NCI-H2029 treated with DMSO at 0.1 percent for 48 hours (cell line): Measurements from ENCODE around the gene TNFRSF4.
"Not testable (repeated sequence)": the region's sequence is repeated elsewhere in the genome, so short reads cannot be mapped to it uniquely, and the experiment has no call there.

ENCODE experiments used
- DNase-seq: peaks from one replicate; lab custom pipeline; 2025; lab: John Stamatoyannopoulos, UW

Gene TNFRSF4

DNA sequence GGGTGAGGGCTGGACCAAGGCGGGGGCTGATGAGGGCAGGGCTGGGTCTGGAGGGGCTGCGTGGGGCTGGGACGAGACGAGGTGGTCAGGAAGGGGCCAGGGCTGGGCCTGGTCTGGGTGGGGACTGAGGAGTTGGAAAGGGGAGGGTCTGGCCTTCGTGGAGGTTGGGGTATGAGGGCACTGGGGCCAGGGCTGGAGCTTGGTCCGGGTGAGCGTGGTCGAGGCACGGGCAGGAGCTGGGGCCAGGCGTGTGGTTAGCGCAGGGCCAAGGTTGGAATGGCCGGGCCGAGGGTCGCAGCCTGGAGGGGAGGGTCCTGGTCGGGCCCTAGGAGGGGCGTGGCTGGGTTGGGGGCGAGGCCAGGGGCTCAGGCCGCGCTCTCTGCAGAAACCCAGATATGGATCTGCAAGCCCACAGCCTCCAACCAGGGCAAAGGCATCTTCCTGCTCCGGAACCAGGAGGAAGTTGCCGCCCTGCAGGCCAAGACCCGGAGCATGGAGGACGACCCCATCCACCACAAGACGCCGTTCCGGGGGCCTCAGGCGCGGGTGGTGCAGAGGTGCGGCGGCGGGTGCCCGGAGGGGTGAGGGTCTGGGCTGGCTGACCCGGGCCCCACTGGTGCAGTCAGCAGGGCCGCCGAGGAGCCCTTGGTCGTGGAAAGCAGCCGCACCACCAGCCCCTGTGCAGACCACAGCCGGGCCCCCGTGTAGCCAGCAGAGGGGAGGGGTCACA, 31.3 kb downstream of the TNFRSF4 start:
- no peak for DNase-seq

DNA sequence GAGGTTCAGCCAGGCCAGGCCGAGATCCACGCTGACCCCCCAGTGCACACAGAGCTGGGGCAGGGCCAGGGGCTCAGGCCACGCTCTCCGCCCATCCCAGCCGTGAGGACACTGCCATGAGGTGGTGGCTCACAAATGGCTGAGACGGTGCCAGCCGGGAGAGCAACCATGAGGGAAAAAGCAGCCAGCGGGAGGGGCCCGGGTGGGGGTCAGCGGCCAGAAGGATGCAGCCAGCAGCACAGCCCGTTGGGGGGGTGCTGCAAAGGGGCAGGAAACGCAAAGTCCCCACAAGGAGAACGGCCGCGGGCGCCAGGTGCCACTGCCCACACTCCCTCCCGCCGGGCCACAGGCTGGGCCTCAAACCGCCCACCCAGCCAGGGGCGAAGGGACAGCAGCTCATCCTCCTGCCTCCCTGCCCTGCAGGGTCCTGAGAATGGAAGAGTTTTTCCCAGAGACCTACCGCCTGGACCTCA, 32.0 kb downstream of the TNFRSF4 start:
- no peak for DNase-seq

DNA sequence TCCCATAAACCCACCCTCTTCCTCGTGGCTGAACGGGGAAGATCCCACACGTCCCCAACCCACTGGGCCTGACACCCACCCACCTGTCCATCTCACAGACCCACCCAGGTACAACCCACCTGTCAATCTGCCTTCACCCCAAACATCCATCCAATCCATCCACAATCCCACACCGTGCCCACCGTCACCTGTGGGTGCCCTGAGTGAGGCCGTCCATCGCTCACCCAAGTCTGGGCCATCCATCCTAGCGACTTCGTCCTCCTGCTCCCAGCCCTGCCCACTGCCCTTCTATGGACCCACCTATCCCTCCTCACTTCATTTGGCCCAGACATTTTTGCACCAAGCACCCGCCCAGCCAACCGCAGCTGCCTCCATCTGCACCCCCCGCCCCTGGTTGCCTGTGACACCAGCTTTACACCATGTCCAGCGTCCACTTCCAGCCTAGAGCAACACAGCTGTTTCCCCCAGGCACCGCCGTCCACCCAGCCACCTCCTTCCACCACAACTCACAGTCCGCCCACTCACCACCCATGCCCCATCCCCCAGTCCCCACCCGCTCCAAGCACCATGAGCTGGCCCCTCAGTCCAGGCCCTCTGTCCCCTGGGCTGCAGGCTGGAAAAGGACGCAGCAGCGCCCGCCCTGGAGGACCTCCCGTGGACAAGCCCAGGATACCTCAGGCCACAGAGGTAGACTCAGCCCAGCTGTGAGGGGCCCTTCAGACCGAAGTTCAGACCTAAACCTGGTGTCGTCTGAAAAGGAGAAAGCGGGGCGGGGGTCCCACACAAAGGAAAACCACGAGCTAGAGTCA, 32.6 kb downstream of the TNFRSF4 start:
- no peak for DNase-seq

DNA sequence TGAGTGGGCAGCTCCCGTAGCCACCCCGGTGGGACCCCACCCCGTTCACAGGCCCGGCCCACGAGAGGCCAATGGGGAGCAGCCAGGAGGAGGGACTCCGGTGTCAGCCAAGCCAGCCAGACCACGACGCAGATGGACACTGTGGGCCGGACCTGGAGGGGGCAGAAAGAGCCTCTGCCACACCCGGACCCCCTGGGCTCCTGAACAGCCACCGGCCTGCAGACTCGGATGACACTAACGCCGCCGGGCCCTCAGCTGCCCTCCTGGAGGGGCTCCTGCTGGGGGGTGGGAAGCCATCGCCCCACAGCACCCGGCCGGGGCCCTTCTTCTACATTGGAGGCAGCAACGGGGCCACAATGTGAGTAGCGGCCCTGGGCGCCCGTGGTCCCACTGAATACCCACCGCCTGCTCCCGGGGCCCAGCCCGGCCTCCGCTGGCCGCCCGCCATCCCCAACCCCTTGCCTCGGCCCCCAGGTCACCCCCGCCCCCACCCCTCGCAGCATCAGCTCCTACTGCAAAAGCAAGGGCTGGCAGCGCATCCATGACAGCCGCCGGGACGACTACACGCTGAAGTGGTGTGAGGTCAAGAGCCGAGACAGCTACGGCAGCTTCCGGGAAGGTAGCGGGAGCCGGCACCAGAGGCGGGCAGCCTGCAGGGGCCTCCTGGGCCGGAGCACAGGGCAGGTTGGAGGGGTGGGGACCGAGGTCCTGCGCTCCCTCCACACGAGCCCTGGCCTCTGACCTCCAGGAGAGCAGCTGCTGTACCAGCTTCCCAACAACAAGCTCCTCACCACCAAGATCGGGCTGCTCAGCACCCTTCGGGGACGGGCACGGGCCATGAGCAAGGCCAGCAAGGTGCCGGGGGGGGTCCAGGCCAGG, 33.7 kb downstream of the TNFRSF4 start:
- DNase-seq = no peak

DNA sequence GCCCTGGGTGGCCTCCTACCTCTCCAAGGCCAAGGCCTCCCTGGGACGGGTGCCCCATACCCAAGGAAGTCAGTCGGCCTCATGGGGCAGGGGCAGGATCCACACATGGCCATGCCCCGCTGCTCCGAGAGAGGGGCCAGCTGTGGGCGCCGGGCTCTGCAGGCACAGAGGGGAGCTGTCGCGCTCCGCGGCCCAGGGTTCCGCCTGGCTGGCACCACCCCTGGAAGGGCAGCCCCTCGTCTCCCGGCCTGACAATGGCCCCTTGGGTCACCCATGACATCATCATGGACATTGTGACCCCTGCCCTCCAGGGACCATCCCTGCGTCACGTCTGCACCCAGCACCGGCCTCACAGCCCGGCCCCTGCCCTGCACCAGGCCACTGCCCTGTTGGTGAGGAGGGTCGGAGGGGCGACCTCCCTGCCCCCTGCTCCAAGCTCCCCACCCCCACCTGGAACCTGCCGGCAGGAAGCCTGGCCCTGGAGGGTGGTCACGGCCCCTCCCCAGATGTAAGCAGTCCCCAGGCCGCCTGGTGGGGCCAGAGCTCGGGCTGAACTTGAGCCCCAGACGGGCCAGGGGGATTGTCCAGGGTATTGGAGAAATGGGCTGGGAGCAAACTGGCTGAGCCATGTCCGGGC, 34.5 kb downstream of the TNFRSF4 start:
- no peak for DNase-seq

DNA sequence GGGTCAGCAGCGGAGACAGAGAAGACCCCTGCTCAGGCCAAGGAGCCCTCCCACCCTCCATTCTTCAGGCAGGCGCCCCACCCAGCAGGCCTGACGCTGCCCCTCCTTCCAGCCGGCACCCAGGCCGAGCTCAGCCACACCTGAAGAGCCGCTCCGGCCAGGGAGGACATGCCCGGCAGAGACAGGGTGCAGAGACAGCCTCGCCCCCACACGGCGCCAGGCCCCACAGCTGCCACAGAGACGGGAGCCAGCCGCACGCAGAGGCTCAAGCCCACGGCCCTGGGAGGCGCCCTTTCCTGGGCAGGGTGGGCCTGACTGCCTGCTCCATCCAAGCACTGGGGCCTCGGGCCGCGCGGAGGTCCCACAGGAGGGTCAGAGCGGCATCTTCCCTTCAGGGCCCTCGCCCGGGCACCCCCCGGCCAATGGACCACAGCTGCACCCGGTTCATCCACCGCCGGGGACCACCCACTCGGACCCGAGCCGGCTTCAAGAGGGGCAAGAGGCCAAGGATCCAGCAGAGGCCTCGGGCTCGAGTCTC, 35.1 kb downstream of the TNFRSF4 start:
- no peak for DNase-seq

DNA sequence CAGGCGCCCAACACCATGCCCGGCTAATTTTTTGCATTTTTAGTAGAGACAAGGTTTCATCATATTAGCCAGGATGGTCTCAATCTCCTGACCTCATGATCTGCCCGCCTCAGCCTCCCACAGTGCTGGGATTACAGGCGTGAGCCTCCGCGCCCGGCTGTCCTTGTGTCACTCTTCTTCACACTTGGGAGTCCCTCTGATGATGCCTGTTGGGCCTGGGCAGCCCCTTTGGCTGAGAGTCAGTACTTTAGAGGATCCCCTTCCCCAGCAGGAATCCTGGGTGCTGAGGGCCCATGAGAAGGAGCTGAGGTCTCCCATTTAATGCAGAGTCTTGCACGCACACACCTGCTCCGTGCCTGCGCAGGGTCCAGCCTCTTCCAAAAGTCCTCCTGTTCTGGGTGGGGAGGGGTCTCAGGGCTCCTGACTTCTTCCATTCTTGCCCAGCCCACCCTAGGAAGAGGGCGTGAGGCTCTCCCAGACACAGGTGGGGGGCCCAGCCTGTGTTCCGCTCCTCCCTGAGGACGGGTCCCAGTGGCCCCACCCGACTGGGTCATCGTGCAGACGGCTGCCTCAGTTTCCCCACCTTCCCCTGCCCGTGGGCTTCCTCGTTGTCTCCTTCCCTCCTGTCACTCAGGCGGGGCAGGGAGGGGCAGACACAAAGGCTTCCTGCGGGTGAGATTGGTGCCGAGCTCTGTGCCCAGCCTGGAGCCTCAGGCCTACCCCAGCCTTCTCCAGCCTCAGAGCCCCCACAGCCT, 36.3 kb downstream of the TNFRSF4 start:
- no peak for DNase-seq

DNA sequence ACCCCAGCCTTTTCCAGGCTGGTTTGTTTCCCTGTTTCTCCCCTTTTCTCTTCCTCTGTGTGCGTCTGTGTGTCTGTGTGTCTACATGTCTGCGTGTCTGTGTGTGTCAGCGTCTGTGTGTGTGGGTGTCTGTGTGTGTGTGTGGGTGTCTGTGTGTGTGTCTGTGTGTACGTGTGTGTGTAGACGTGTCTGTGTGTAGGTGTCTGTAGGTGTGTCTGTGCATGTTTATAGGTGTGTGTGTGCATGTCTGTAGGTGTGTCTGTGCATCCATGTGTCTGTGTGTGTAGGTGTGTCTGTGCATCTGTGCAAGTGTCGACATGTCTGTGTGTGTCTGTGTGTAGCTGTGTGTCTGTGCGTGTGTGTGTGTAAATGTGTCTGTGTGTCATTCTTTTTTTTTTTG, 37.0 kb downstream of the TNFRSF4 start:
- no peak for DNase-seq

DNA sequence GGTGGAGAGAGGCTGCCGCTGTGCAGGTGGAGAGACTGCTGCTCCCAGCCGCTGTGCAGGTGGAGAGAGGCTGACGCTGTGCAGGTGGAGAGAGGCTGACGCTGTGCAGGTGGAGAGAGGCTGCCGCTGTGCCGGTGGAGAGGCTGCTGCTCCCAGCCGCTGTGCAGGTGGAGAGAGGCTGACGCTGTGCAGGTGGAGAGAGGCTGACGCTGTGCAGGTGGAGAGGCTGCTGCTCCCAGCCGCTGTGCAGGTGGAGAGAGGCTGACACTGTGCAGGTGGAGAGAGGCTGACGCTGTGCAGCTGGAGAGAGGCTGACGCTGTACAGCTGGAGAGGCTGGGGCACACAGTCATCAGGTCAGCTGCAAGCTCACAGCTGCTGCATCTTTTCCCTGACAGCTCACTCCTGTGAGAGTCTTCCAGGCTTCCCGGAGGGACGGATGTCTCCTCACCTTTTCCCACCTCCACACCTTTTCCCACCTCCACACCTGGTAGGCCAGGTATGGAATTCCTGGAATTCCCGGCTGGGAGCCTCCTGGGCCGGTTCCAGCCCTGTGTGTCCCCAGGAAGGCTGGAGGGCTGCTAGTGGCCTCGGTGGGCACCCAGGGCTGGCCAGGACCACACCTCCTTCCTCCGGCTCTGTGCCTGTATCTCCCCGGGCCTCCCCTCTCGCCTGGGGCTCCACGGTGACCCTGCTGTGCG, 37.7 kb downstream of the TNFRSF4 start:
- not testable (repeated sequence) for DNase-seq

DNA sequence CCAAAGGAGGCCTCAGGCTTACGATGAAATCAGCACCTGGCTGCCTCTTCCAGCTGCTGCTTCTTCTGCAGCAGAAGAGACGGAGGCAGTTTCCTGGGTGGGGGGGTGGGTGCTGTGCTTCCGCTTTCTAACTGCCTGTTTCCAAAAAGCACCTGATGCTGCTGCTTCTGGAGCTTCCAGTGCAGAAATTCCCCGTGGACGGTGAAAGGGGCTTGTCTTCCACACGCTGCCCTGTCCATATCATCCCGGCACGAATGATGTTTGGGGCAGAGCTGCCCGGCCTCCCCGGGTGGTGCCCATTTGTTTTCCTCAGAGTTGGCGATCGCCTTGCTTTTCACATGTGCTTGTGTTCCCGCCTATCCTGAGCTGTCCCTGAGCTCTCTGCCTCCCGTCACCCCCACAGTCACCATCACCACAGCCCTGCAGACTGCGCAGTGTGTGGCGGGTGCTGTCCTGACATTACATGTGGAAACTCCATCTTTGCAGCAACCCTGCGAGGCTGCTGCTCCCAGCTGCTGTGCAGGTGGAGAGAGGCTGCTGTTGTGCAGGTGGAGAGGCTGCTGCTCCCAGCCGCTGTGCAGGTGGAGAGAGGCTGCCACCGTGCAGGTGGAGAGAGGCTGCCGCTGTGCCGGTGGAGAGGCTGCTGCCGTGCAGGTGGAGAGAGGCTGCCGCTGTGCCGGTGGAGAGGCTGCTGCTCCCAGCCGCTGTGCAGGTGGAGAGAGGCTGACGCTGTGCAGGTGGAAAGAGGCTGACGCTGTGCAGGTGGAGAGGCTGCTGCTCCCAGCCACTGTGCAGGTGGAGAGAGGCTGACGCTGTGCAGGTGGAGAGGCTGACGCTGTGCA, 38.5 kb downstream of the TNFRSF4 start:
- no peak for DNase-seq

DNA sequence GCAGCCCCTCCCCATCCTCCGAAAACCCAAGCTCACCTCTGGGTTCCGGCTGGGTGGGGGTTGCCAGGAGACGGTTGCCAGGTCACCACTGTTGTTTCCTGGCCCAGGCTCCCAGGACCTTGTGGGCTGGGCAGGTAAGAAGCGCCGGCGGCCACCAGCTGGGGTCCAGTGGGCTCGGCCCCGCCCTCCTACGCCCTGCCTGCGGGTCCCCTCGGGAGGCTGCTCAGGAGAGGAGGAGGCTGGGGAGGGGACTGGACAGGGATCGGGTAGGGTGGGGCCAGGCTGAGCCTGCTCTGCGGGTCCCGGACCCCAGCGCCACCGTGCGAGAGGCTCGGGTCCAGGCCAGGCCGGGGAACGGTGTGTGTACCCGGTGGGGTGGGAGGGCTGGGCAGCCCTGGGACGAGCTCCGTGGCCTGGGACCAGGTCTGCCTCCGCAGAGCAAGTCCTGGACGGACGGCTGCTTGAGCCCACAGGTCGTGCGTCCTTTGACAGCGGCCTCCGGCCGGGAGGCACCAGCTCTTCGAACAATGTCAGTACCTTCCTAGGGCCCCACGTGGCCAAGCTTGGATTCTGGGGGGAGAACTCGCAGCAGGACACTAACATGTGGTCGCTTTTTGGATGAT, 40.0 kb downstream of the TNFRSF4 start, which contains the start of gene TTLL10:
Gene TTLL10, plus strand, starts transcription at position 88 of the 623 bp plus-strand sequence. CDS start 5,336 bp downstream, outside the sequence.
- no peak for DNase-seq

DNA sequence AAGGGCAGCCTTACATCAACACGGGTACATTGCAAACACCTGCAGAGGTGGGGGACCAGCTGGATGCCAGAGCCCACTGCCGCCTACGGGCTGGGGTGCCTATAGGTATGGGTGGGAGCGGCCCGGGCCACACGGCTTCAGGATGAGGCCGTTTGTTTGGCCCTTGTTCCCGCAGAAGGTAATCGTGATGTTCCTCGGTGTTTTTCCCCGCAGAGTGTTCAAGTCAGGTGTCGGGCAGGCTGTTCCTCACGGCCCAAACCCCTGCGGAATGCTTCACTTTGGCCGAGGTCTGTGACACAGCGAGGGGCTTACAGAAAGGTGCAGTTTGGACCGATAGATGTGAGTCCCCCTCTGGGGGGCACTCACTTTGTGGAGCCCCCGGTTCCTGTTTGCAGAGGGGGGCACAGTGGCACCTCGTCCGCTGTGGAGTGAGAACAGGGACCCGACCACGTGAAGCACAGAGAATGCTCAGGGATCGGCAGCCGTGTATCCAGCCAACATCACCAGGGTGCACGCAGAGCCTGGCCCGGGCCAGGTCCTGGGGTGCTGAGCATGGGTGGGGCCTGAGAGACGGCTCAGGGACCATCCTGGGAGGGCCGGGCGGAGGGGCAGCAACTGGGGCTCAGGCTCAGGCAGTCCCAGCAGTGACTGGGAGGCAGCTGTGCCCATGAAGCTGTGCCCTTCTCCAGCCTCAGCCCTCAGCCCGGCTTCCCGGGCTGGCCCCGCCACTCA, 40.7 kb downstream of the TNFRSF4 start:
- no peak for DNase-seq

DNA sequence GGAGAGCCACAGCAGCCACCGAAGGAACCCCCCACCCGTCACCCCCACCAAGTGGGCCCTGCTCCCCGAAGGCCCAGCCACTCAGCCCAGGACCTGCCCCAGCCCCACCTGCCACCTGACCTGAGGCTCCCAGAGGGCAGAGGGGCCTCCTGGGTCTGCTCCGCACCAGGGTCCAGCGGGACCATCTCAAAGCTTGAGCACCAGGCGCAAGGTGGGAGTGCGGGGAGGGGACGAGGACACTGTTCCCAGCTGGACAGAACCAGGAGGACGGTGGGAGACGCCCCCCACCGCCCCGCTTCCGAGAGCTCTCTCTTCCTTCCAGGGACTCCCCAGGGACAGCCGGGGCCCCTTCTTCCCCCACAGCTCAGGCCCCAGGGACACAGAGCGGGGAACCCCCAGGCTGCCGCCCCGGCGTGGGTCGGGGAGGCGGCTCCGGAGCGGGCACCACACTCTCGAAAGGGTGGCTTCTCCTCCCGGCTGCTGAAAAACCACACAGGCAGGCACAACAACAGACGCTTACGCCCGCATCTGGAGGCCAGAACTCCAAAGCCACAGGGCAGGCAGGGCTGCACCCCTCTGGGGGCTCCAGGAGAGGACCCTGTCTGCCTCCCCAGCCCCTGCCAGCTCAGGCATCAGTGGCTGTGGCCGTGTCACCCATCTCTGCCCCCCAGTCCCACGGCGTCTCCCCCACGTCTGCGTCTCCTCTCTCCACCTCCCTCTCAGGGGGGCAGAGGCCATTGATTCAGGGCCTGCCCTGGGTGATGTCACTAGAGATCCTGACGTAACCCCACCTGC, 42.2 kb downstream of the TNFRSF4 start:
- DNase-seq = no peak

DNA sequence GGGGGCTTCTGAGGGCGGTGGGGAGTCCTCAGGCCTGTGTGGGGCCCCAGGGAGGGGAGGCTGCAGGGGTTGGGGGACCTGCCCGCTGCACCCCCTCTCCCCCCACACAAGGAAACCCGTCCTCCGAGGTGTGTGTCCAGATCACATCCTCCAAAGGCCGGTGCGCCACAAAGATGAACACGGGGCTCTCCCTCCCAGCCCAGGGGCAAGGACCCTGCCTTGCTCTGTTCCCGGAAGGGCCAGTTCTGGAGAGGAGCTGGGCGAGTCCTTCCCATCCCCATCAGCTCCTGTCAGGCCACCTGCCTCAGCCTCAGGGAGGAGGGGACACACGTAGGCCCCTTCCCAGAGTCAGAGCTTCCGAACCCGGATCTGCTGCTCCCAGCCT, 42.8 kb downstream of the TNFRSF4 start:
- DNase-seq = no peak

DNA sequence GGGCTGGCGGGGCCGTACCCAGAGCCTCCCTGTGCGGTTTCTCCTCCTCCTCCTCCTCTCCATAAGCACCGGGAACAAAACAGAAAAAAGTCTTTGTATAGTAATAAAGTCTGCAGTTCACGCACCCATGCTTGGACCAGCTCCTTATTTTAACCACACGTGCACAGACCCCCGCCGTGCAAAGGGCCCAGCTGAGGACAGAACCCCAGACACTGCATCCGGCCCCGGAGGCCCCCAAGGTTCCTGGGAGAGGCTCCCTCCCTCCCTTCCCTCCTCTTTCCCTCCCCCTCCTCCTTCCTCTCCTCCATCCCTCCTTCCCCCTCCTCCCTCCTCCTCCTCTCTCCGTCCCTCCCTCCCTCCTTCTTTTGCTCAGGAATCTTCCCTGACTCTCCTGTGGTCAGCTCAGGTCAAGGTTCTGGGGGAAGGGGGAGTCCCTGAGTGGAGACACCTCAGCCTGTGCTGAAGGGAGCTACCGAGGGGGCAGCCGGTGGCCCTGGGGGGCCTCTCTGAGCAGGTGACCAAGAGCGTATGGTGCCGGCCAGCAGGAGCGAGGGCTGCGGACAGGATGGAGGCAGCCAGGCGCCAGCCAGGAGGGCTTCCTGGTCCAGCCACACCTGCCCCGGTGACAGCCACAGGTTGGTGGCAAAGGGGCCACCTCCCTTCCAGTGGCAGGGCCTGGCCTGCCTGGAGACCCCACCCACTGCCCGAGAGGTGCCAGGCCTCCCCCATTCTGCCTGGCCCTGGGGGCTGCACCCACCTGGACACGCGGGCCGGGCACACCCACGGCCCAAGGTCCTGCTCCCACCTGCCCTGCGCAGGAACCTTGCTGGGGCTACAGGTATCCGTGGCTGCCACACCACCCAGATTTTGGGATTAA, 43.5 kb downstream of the TNFRSF4 start:
- no peak for DNase-seq
